RPMI7951 (cell line): Measurements from ENCODE around the gene B3GAT1. TPM values are rescaled to one million over a fixed set of nuclear protein-coding genes. Genes with fewer than 3 reads are reported as not detected.
"Not testable (repeated sequence)": the region's sequence is repeated elsewhere in the genome, so short reads cannot be mapped to it uniquely, and the experiment has no call there.

Experiments
- DNase-seq: peaks from one replicate; pipeline ENCODE4 v3.0.0-alpha.2; 2012; ENCODE audit warnings: low read depth
- total RNA-seq: library from RNA; depleted of rRNA; stranded (reverse); fragments of >200 nt; shearing (Covaris generic); gene quantifications from 2 replicates; pipeline ENCODE4 v1.2.3, GENCODE V29; 2014

The B3GAT1 gene
- total RNA-seq, 1 experiment from 2014 or later, result not detected

DNA sequence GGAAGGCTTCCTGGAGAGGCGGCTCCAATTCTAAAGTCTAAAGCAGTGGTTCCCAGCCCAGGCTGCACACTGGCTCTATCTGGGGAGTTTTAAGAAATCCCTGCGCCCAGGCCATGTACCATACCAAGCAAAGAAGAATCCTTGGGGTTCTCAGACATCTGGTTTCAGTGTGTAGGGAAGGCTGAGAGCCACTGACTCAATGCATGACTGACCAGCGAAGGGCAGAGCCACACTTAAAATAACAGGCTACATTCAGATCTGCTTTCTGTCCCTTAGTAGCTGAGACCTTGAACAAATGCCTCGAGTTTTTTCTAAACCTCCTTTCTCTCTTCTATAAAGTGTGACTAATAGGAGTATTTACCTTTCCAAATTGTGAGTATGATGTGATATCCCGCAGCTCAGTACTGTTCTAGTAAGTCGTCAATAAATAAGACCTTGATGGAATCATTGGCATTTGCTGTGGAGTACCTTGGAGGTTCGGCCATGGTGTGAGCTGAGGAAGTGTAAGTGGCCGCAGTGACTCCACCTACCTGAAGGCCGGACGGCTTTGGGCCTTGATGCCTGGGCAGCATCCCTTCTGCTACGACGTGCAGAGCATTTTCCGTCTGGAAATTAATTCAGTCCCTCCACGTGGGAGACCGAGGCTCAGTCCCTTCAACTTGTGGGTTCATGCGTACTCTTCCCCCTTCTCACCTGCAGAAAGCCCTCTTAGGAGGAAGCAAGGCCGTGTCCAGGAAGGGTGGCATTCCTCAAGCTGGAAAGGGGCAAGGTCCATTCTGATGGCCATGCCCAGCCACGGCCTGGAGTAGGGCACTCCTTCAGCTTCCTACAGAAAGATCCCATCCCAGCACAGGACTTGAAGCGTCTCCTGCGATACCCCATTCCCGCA lies 55.1 kb downstream of the B3GAT1 start:
- no peak for DNase-seq

DNA sequence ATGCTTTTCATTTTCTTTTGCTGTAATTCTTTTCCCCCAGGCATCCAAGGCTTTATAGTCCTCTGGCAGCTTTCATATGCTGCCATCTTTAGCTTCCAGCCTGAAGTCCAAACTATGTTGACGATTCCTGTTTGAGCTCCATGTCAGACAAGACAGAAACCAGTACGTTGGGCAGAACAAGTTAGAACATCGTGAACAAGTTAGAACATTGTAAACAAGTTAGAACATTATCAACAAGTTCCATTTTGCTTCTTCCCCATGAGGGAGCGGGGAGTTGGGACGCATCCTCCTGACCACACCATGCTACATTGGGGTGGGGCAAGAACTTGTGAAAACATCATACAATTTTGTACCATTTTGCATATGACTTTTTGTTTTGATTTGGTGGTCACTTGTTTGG lies 56.4 kb downstream of the B3GAT1 start:
- DNase-seq, result no peak

DNA sequence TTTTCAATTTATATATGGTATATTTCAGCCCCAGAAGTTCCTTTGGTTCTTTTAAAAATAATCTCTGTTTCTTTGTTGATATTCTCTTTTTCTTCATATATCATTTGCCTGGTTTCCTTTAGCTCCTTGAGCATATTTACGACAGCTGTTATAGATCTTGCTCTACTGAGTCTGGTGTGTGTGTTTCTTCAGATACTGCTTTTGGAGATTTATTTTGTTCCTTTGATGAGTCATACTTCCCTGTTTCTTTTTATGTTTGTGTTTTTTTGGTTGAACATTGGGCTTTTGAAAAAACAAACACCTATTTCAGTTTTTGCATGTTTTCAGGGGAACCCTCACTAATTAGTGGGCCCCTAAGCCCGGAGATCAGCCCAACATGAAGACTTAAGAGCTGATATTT lies 56.9 kb downstream of the B3GAT1 start:
- DNase-seq, result no peak

DNA sequence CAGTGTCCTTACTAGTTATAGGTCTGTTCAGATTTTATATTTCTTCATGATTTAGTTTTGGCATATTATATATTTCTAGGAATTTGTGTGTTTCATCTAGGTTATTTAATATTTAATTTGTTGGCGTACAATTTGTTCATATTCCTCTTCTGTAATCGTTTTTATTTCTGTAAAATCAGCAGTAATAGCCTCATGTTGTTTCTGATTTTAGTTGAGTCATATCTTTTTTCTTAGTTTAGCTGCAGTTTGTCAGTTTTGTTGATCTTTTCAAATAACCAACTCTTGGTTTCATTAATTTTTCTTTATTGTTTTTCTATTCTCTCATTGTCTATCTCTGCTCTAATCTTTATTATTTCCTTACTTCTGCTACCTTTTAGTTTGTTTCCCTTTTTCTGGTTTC lies 59.9 kb downstream of the B3GAT1 start:
- no peak for DNase-seq

- DNase-seq, result no peak
These were observed 61.7 kb downstream of the B3GAT1 start for GRCh38 chr11:134350381-134350780.

DNA sequence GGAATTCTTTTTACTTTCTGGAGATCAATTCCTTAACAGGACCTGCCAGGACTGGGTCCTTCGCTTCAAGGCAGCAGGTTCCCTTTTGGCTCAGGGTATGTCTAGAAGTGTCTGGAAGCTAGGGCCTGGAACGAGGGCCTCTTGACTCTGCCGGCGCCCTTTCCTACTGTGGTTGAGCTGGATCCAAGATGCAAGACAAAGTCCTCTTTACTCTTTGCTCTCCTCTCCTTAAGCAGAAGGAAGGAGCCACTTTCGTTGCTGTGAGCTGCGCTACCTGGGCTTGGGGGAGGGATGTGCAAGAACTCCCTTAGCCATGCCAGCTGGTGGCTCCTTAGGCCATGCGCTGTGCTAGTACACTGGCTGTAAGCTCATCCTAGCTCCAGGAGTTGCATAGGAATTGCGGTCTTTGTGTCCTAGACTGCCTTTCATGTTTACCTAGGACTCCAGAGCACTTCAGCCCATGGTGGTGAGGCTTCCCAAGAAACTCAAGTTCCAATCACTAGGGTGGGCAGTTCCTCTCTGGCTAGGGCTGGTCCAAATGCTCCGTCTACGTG lies 62.2 kb downstream of the B3GAT1 start:
- DNase-seq, result no peak

- no peak for DNase-seq
These were observed 62.8 kb downstream of the B3GAT1 start for GRCh38 chr11:134349109-134349801.

DNA sequence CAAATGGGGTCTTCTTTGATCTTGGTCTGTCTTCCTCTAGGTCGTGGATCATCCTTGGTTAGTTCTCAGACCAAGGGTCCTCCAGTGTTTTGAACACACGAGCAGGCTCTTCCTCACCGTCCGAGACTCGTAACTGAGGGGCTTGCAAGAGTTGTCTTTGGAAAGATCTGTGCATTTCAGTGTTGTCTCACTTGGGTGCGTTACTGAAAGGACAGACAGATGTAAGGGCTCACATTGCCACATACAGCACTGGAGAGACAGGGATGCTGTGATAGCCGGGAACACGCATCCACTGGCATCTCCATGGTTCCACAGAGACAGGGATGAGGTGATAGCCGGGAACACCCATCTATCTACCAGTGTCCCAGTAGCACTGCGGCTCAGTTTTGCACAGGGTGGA lies 64.6 kb downstream of the B3GAT1 start:
- DNase-seq, result no peak

DNA sequence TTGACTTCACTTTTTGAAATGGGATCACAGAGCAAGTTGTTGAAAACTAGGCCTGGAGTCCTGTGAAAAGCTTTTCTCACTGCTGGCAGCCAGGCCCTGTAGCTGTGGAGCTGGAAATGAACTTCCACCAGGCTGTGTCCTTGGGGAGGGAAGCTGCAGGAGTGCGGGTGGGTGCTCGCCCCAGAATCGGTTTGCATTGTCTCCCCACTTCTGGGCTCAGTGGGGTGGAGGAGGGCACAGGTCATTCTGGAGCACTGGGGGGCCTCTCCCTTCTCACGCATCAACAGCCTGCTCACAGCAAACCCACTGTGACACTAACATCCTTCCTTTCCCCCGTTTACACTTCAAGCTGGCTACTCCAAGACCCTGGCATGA lies 65.1 kb downstream of the B3GAT1 start:
- no peak for DNase-seq

- no peak for DNase-seq
These were observed 65.7 kb downstream of the B3GAT1 start for GRCh38 chr11:134346101-134346975.

DNA sequence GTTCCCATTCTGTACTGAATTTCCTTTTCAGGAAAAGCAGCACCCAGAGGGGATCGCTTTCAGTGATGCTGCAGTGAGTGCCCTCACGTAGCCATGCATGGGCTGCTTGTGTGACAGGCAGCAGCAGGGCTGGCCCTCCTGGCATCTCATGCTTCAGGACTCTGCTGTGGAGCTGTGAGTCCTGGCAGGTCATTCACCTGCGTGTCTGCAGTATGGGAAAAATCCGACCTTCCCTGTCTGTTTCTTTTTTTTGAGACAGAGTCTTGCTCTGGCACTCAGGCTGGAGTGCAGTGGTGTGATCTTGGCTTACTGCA lies 66.8 kb downstream of the B3GAT1 start:
- DNase-seq, result no peak

GRCh38 chr11:134344497-134345236 lies 67.4 kb downstream of the B3GAT1 start:
- not testable (repeated sequence) for DNase-seq

GRCh38 chr11:134343646-134344045 lies 68.4 kb downstream of the B3GAT1 start:
- no peak for DNase-seq

DNA sequence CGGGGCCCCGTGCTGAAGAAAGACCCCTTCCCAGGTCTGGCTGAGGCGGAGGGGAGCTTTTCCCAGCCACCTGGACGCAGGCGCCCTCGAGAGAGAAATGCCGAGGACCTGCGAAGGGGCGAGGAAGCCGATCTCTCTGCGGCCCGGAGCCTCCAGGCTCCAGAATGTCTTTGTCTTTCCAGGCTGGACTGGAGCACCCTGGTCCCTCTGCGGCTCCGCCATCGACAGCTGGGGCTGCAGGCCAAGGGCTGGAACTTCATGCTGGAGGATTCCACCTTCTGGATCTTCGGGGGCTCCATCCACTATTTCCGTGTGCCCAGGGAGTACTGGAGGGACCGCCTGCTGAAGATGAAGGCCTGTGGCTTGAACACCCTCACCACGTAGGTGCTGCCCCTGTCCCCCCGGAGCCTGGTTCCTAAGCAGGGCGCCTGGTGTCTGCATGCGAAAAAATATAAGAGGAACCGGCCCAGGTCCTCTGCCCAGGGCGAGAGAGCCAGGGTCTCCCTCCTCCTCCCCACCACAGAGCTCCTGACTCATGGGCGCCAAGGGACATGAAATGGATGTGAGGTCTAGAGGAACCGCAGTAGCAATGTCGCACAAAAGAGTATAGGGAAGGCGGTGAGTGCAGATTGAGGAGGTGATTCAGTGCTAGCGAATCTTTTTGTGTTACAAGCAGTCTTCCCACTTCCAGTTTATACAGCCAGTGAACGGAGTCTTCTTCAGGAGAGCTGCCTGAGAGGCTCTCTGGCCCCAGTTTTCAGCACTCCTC lies 69.3 kb downstream of the B3GAT1 start:
- DNase-seq, result no peak

- DNase-seq, result no peak
These were observed 70.1 kb downstream of the B3GAT1 start for GRCh38 chr11:134341805-134342571.

- DNase-seq, result no peak
These were observed 71.6 kb downstream of the B3GAT1 start for GRCh38 chr11:134340354-134340964.

- no peak for DNase-seq
These were observed 72.3 kb downstream of the B3GAT1 start for GRCh38 chr11:134339756-134340155.

GRCh38 chr11:134338654-134339053 lies 73.4 kb downstream of the B3GAT1 start:
- DNase-seq, result no peak

DNA sequence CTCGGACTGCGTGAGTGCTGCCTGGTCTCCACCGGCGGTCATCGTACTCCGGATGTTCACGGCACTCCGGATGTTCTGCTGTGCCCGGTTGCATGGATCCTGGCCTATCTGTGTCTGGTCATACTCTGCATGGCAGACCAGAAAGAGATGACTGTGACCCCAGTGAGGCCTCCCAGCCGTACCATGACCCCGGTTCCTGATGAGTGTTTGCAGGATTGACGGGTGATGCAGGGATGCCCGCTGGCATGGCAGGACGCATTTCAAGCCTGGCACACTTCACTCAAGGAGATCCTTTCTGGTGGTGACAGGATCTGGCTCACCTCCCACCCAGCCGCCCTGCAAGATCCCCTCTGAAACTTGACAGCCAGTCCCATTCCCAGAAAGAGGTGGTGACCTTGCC lies 74.0 kb downstream of the B3GAT1 start:
- DNase-seq, result no peak
